K562 (cell line): ENCODE results near the gene CD34. TPM values are rescaled to one million over a fixed set of nuclear protein-coding genes. Genes with fewer than 3 reads are reported as not detected.

Source experiments
- ATAC-seq: fragments of 200-7000 bp; cut with Tn5 transposase; 3 replicates; pipeline ENCODE4 v1.9.1; 2020; ENCODE audit warnings: moderate library complexity
- BruUV-seq: library from RNA; stranded (reverse); fragments of 400-500 nt; replicated peaks from 2 replicates; lab custom pipeline; 2021; lab: Mats Ljungman, UMichigan
- CTCF ChIA-PET: fragments of 300-600 bp; formaldehyde crosslinking; extraction: SDS; loops from one replicate; lab custom pipeline; 2021; ENCODE audit warnings: low intra/inter-chr PET ratio; lab: Yijun Ruan, JAX
- POLR2A ChIA-PET: fragments of 300-600, 350-650 bp; sonication (Branson Sonifier 250); formaldehyde crosslinking; extraction: SDS; loops from one replicate; lab custom pipeline; 2021; ENCODE audit warnings: antibody characterized with exemption, inconsistent platforms; lab: Yijun Ruan, JAX
- DNase-seq, 4 experiments: peaks; one replicate each; pipeline versions ENCODE4 v3.0.0 to v3.0.0-alpha.2; 2011 to 2018; ENCODE audit warnings: low spot score in 3 of 4, mixed read lengths in 3 of 4; ENCODE audit errors: extremely low read depth in 1 of 4
- FAIRE-seq: peaks from 2 replicates; lab custom pipeline; 2011; peaks lifted over from hg19 to GRCh38; lab: Jason Lieb, UNC
- H2AFZ ChIP-seq: 2 replicates; pipeline ENCODE4 v1.6.0; 2011; ENCODE audit warnings: low read depth, low read length, control low read depth, inconsistent platforms
- H3K27ac ChIP-seq: fragments of 200-600 bp; 3 replicates; pipeline ENCODE4 v1.8.0; 2011; ENCODE audit warnings: low read depth, mild to moderate bottlenecking, control low read depth, inconsistent platforms, low read length, moderate library complexity, mixed read lengths; ENCODE audit errors: extremely low read depth
- H3K27me3 ChIP-seq, 2 experiments: fragments of 300-600 bp in 1 of 2; 2 replicates in 1 of 2; 3 replicates in 1 of 2; pipeline versions ENCODE4 v1.6.0 to v1.8.0; 2011; ENCODE audit warnings: inconsistent platforms in 2 of 2, low read length in 2 of 2, mild to moderate bottlenecking in 1 of 2, mixed read lengths in 1 of 2, moderate library complexity in 1 of 2; ENCODE audit not compliant: control insufficient read depth in 2 of 2, insufficient read depth in 2 of 2
- H3K36me3 ChIP-seq: fragments of 300-600 bp; 3 replicates; pipeline ENCODE4 v1.8.0; 2011; ENCODE audit warnings: mild to moderate bottlenecking, low read length, inconsistent platforms; ENCODE audit not compliant: control insufficient read depth, insufficient read depth
- H3K4me1 ChIP-seq, 2 experiments: fragments of 200-600 bp in 1 of 2; replicated peaks in 1 of 2; 2 replicates in 1 of 2; 3 replicates in 1 of 2; pipeline versions ENCODE4 v1.5.1 to v1.8.0; 2011; ENCODE audit warnings: inconsistent platforms in 2 of 2, low read length in 2 of 2, mild to moderate bottlenecking in 1 of 2, mixed read lengths in 1 of 2, moderate library complexity in 1 of 2; ENCODE audit not compliant: control insufficient read depth in 2 of 2, insufficient read depth in 2 of 2
- H3K4me2 ChIP-seq: 2 replicates; pipeline ENCODE4 v1.6.1; 2011; ENCODE audit warnings: low read length, control low read depth, inconsistent platforms, mixed read lengths; ENCODE audit not compliant: insufficient read depth
- H3K4me3 ChIP-seq: fragments of 200-600 bp; sonication (generic), shearing (Covaris generic); 2 replicates; pipeline ENCODE4 v1.5.1; 2016; ENCODE audit warnings: control low read depth, inconsistent platforms
- H3K79me2 ChIP-seq: fragments of 200-600 bp; 3 replicates; pipeline ENCODE4 v1.8.0; 2011; ENCODE audit warnings: low read length, inconsistent platforms; ENCODE audit not compliant: control insufficient read depth, insufficient read depth
- H3K9ac ChIP-seq, 2 experiments: 2 replicates each; pipeline versions ENCODE4 v1.6.0 to v1.6.1; 2011; ENCODE audit warnings: low read depth in 2 of 2, low read length in 2 of 2, control low read depth in 1 of 2, inconsistent platforms in 1 of 2, mild to moderate bottlenecking in 1 of 2, mixed read lengths in 1 of 2; ENCODE audit not compliant: insufficient read depth in 1 of 2
- H3K9me1 ChIP-seq: one replicate; pipeline ENCODE4 v1.6.0; 2011; ENCODE audit warnings: inconsistent platforms, mild to moderate bottlenecking, low read length, moderate library complexity; ENCODE audit not compliant: control insufficient read depth, insufficient read depth
- H3K9me3 ChIP-seq: replicated peaks from 2 replicates; pipeline ENCODE4 v1.5.1; 2011; ENCODE audit warnings: low read depth, low read length, inconsistent platforms; ENCODE audit not compliant: control insufficient read depth, insufficient read depth
- H4K20me1 ChIP-seq: replicated peaks from 2 replicates; pipeline ENCODE4 v1.6.1; 2011; ENCODE audit warnings: low read length, inconsistent platforms, mixed read lengths; ENCODE audit not compliant: control insufficient read depth, insufficient read depth
- ILK ChIP-seq: fragments of 450-650 bp; IDR thresholded peaks from 2 replicates; pipeline ENCODE4 v1.6.1; 2016; ENCODE audit warnings: missing genetic modification characterization, low read depth, mild to moderate bottlenecking, missing compliant biosample characterization, moderate library complexity, borderline replicate concordance
- JUNB ChIP-seq: fragments of 450-650 bp; formaldehyde crosslinking; conservative IDR thresholded peaks from 2 replicates; pipeline ENCODE4 v1.4.0; 2020; ENCODE audit warnings: mild to moderate bottlenecking
- JUND ChIP-seq, 2 experiments: IDR thresholded peaks; 2 replicates in 1 of 2; 3 replicates in 1 of 2; pipeline ENCODE4 v1.6.1; 2011; ENCODE audit warnings: borderline replicate concordance in 2 of 2, low read depth in 2 of 2, low read length in 2 of 2, improper control_type of control experiment in 1 of 2, missing biosample characterization in 1 of 2, missing genetic modification characterization in 1 of 2, missing genetic modification reagents in 1 of 2
- MAFG ChIP-seq: fragments of 450-650 bp; conservative IDR thresholded peaks from 2 replicates; pipeline ENCODE4 v1.6.1; 2016; ENCODE audit warnings: missing genetic modification characterization, missing compliant biosample characterization
- MEIS2 ChIP-seq: fragments of 450-650 bp; IDR thresholded peaks from 2 replicates; pipeline ENCODE4 v1.6.1; 2014; ENCODE audit warnings: mild to moderate bottlenecking; ENCODE audit not compliant: partially characterized antibody
- PCBP2 ChIP-seq: fragments of 200-400 bp; formaldehyde crosslinking; IDR thresholded peaks from 2 replicates; pipeline ENCODE4 v1.6.1; 2018; ENCODE audit warnings: low read length, low read depth, mild to moderate bottlenecking, moderate library complexity; ENCODE audit not compliant: poor library complexity, severe bottlenecking
- POLR2A ChIP-seq: fragments of 450-650 bp; conservative IDR thresholded peaks from 2 replicates; pipeline ENCODE4 v1.6.1; 2016
- RBM22 ChIP-seq: fragments of 200-400 bp; formaldehyde crosslinking; IDR thresholded peaks from 2 replicates; pipeline ENCODE4 v1.6.1; 2018; ENCODE audit warnings: low read length, low read depth; ENCODE audit not compliant: poor library complexity, severe bottlenecking
- TAL1 ChIP-seq: fragments of 450-650 bp; IDR thresholded peaks from 2 replicates; pipeline ENCODE4 v1.6.1; 2016; ENCODE audit warnings: mild to moderate bottlenecking
- ZKSCAN1 ChIP-seq: fragments of 150-350 bp; IDR thresholded peaks from 2 replicates; pipeline ENCODE4 v1.6.1; 2016; ENCODE audit warnings: low read depth, low read length
- ZNF707 ChIP-seq: fragments of 250-450 bp; sonication (Bioruptor Pico); conservative IDR thresholded peaks from 2 replicates; pipeline ENCODE4 v1.8.0; 2022; ENCODE audit warnings: inconsistent platforms, mild to moderate bottlenecking, moderate library complexity
- WGBS: fragments of 100-300 bp; shearing (Covaris generic); methylation state at CpG from one replicate; pipeline ENCODE4 v1.1.6; 2016; ENCODE audit warnings: low coverage, mixed read lengths; ENCODE audit not compliant: insufficient coverage; ENCODE audit errors: missing lambda C conversion rate; 5-methylcytosine and 5-hydroxymethylcytosine counted together
- in situ Hi-C: fragments of 300-500 bp; cut with MboI; formaldehyde crosslinking; loops from 4 replicates; pipeline ENCODE4 v1.15.0; 2018; ENCODE audit warnings: inconsistent platforms, mixed read lengths
- intact Hi-C: fragments of 100-400 bp; cut with micrococcal nuclease; formaldehyde crosslinking; loops from 2 replicates; pipeline ENCODE4 v1.14.2; 2022
- polyA plus RNA-seq, 8 experiments: library from polyadenylated mRNA; depleted of rRNA in 4 of 8; stranded (reverse) in 5 of 8; unstranded in 3 of 8; fragments of >200 nt; fragmentation: Nextera tagmentation in 2 of 8; fragmentation: Illumina TruSeq in 1 of 8; extraction: Ambion mirVana in 2 of 8; extraction: Trizol in 1 of 8; gene quantifications; 2 replicates each; pipeline versions ENCODE4 v1.2.1 to v1.2.3, GENCODE V29; 2011 to 2014; ENCODE audit warnings: inconsistent platforms in 1 of 8, missing spikeins in 1 of 8
- total RNA-seq, 7 experiments: library from RNA; depleted of rRNA in 6 of 7; stranded (reverse); fragments of >200 nt in 6 of 7; fragmentation: Illumina TruSeq in 2 of 7; extraction: Trizol in 2 of 7; gene quantifications; 2 replicates each; pipeline versions ENCODE4 v1.2.1 to v1.2.3, GENCODE V29; 2011 to 2021; ENCODE audit warnings: low replicate concordance in 1 of 7
- TF ChIP-seq, protein P1 (sequence below): fragments of 450-650 bp; formaldehyde crosslinking; IDR thresholded peaks from 2 replicates; pipeline ENCODE4 v1.4.0; 2022; ENCODE audit warnings: mild to moderate bottlenecking, moderate library complexity
- TF ChIP-seq, protein P2 (sequence below): fragments of 250-450 bp; sonication (Bioruptor Pico); IDR thresholded peaks from 2 replicates; pipeline ENCODE4 v1.6.1; 2021; ENCODE audit warnings: mild to moderate bottlenecking
- TF ChIP-seq, protein P3 (sequence below), 2 experiments: IDR thresholded peaks in 1 of 2; conservative IDR thresholded peaks in 1 of 2; 2 replicates each; pipeline ENCODE4 v1.6.1; 2016; ENCODE audit warnings: low read depth in 2 of 2, mild to moderate bottlenecking in 1 of 2, missing compliant biosample characterization in 1 of 2, missing genetic modification characterization in 1 of 2, moderate library complexity in 1 of 2
- TF ChIP-seq, protein P4 (sequence below): fragments of 250-450 bp; sonication (Bioruptor Pico); IDR thresholded peaks from 2 replicates; pipeline ENCODE4 v1.5.0; 2020; ENCODE audit warnings: mild to moderate bottlenecking

CD34 gene
- total and polyA plus RNA-seq, 9 of the 15 experiments (the other 6 are each of a cell fraction or from before 2014, with no cell fraction given) = not detected

DNA sequence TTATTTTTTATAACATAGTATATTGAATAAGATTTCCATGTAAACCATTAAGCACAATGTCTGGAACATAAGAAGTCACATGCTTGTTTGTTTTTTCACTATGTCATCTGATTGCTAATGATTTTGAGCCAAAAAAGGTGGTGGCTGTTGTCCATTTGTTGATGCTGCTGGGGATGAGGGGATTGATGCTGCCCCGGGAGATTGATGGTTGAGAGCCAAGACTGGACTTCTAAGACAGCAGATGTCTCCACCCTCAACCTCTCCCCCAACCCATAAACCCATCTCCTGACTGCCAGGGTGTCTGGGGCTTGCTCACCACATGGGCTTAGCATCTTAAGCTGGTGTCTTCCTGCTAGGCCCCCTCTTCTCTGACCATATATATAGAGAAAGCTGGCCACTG lies 35.8 kb upstream of the CD34 start (continued):
- TF ChIP-seq PCBP2 = no peak

DNA sequence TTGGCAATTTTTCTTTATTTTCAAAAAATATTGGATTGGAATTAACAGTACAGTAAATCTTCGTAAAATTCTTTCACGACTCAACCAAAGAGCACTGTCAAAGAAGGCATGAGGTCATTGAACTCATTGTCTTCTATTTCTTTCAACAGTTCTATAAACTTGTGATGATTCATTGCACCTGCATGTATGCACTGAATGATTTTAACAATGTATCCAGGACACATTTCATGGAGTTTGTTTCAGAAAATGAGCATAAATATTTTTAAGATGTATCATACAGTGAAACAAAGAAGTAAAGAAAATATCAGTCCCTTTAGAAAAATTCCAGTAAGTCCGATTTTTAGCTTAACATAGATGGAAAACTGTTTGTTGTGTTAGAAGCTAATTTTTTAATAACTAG lies 33.6 kb upstream of the CD34 start:
- no peak for ATAC-seq
- Histone ChIP-seq H3K9me1 (no peaks in the 10 kb centered on the region), H3K4me3 (no peak overlapping the region), H3K4me1 (peaks cover 0 to 5% of the 10 kb centered on the region in 2 experiments; a peak in 3 of 5 replicates), H4K20me1 (no peaks in the 10 kb centered on the region), H3K9me3 (no peaks in the 10 kb centered on the region), H3K27me3 (peaks cover 0 to 4% of the 10 kb centered on the region in 2 experiments; a peak in 1 of 5 replicates), H3K4me2 (no peak overlapping the region), H3K27ac (no peak overlapping the region), H3K9ac (no peak overlapping the region)
- intact Hi-C loops (no loop called here), in situ Hi-C loops (no loop called here)
- no TSS peak for BruUV-seq
- 3% methylated on average over 3 of the region's 3 CpGs for WGBS
- no peak for FAIRE-seq
- CTCF ChIA-PET = no interaction called here
- TF ChIP-seq, protein P1, sequence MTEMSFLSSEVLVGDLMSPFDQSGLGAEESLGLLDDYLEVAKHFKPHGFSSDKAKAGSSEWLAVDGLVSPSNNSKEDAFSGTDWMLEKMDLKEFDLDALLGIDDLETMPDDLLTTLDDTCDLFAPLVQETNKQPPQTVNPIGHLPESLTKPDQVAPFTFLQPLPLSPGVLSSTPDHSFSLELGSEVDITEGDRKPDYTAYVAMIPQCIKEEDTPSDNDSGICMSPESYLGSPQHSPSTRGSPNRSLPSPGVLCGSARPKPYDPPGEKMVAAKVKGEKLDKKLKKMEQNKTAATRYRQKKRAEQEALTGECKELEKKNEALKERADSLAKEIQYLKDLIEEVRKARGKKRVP (CRISPR knock-in tag) = no peak
- no peak; the same call in 1 of the 2 replicates for TF ChIP-seq ZNF707 (CRISPR knock-in tag)
- TF ChIP-seq JUND (IDR thresholded peaks at IDR 0.05; ENCODE audit: borderline replicate concordance, low read depth, low read length) = no peak
- peak; percentile 28; the same call in 1 of the 3 replicates for TF ChIP-seq JUND (tag; IDR thresholded peaks at IDR 0.05; ENCODE audit: borderline replicate concordance, low read depth, low read length)
- TF ChIP-seq, protein P2, sequence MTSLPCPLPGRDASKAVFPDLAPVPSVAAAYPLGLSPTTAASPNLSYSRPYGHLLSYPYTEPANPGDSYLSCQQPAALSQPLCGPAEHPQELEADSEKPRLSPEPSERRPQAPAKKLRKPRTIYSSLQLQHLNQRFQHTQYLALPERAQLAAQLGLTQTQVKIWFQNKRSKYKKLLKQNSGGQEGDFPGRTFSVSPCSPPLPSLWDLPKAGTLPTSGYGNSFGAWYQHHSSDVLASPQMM = no peak
- TF ChIP-seq, protein P3, sequence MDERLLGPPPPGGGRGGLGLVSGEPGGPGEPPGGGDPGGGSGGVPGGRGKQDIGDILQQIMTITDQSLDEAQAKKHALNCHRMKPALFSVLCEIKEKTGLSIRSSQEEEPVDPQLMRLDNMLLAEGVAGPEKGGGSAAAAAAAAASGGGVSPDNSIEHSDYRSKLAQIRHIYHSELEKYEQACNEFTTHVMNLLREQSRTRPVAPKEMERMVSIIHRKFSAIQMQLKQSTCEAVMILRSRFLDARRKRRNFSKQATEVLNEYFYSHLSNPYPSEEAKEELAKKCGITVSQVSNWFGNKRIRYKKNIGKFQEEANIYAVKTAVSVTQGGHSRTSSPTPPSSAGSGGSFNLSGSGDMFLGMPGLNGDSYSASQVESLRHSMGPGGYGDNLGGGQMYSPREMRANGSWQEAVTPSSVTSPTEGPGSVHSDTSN (CRISPR knock-in tag; IDR thresholded peaks at IDR 0.05; ENCODE audit: low read depth) = no peak
- TF ChIP-seq, protein P3 (tag; conservative IDR thresholded peaks at IDR 0.05; ENCODE audit: low read depth) = 0 out of 2 replicates have a peak, but pooled peaks have one; percentile 26
- no peak for TF ChIP-seq TAL1
- no peak for TF ChIP-seq RBM22
- no peak for TF ChIP-seq MAFG (tag)
- TF ChIP-seq ILK = no peak
- TF ChIP-seq ZKSCAN1 = no peak
- no peak for TF ChIP-seq POLR2A
- TF ChIP-seq MEIS2 = peak; percentile 64
- TF ChIP-seq, protein P4, sequence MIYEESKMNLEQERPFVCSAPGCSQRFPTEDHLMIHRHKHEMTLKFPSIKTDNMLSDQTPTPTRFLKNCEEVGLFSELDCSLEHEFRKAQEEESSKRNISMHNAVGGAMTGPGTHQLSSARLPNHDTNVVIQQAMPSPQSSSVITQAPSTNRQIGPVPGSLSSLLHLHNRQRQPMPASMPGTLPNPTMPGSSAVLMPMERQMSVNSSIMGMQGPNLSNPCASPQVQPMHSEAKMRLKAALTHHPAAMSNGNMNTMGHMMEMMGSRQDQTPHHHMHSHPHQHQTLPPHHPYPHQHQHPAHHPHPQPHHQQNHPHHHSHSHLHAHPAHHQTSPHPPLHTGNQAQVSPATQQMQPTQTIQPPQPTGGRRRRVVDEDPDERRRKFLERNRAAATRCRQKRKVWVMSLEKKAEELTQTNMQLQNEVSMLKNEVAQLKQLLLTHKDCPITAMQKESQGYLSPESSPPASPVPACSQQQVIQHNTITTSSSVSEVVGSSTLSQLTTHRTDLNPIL (CRISPR knock-in tag) = no peak
- no peak for TF ChIP-seq JUNB (CRISPR knock-in tag)
- TF ChIP-seq, all 486 proteins: peak for 3
- Histone ChIP-seq H3K79me2 (no peaks in the 10 kb centered on the region), H2AFZ (no peak overlapping the region), H3K36me3 (no peaks in the 10 kb centered on the region)
- no peak for DNase-seq
- POLR2A ChIA-PET = interaction anchor here (0.7 to 1.0 kb wide), 3 partner anchors 9 to 60 kb away, joined by 3 to 4 read pairs (median 4); no protein-coding TSS in a partner anchor
